Measurements from ENCODE around the gene LIN7A. TPM values are rescaled to one million over a fixed set of nuclear protein-coding genes. Genes with fewer than 3 reads are reported as not detected.

Gene LIN7A
- total and polyA plus RNA-seq, 2 donors from 2014 or later = 9.7 to 9.9 TPM

DNA sequence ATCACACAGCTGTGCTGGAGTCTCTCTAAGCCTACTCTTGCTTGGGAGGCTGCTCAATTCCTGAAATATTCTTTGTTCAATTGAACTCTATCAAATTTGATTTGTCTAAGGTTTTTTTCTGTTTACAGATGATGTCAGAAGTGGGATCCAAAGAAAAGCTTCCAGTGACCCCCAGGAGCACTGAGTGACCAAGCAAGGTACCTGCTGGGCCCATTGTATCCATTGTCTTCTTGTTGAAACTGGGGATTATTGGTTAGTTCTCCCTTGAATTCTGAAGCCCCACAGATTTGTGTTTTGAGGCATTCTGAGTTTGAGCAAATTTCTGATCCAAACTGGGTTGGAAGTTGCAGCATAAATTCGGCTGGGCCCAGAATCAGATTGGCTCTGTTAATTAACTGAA is 156.4 kb downstream of the LIN7A start:
- Histone ChIP-seq H3K4me1 (ENCODE audit: control insufficient read depth in 2 of 3, insufficient read depth in 2 of 3, low read depth in 1 of 3, low read length in 3 of 3) (peaks cover 0 to 20% (median 9%) of the 10 kb centered on the region in 3 donors), H3K9ac (ENCODE audit: low read length in 3 of 3) (no peak overlapping the region), H3K36me3 (ENCODE audit: control insufficient read depth in 2 of 3, insufficient read depth in 3 of 3, low read length in 3 of 3) (no peaks in the 10 kb centered on the region), H3K27ac (ENCODE audit: low read depth in 2 of 2, low read length in 2 of 2) (no peak overlapping the region), H3K4me3 (ENCODE audit: low read length in 3 of 3) (no peak overlapping the region), H3K27me3 (ENCODE audit: control insufficient read depth, insufficient read depth, low read length) (no peaks in the 10 kb centered on the region), H3K9me3 (ENCODE audit: control insufficient read depth in 2 of 3, insufficient read depth in 1 of 3, low read length in 3 of 3) (no peaks in the 10 kb centered on the region)
- no peak for FAIRE-seq
- no peak for DNase-seq
- intact Hi-C loops (cut with DNase I) = no loop called here
- TF ChIP-seq, protein P1, sequence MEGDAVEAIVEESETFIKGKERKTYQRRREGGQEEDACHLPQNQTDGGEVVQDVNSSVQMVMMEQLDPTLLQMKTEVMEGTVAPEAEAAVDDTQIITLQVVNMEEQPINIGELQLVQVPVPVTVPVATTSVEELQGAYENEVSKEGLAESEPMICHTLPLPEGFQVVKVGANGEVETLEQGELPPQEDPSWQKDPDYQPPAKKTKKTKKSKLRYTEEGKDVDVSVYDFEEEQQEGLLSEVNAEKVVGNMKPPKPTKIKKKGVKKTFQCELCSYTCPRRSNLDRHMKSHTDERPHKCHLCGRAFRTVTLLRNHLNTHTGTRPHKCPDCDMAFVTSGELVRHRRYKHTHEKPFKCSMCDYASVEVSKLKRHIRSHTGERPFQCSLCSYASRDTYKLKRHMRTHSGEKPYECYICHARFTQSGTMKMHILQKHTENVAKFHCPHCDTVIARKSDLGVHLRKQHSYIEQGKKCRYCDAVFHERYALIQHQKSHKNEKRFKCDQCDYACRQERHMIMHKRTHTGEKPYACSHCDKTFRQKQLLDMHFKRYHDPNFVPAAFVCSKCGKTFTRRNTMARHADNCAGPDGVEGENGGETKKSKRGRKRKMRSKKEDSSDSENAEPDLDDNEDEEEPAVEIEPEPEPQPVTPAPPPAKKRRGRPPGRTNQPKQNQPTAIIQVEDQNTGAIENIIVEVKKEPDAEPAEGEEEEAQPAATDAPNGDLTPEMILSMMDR (IDR thresholded peaks at IDR 0.05; ENCODE audit: borderline replicate concordance, extremely low read depth, insufficient read depth) = no peak

DNA sequence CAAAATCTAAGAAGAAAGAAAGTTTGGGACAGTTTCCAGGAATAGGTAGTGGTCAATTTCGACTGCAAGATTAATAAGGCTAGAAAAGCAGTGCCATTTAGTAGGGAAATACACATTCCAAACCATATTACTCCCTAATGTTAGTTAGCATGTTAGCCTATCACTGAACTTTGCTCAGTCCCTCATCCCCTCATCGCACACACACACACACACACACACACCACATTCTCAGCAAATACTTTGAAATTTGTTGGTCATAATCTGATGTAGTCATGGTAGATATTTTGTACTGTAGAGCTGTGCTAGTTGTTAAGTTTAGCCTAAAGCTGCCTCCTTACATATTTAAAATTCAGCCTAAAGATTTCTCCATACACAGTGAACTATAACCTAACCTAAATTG is 157.0 kb downstream of the LIN7A start:
- Histone ChIP-seq H3K36me3 (ENCODE audit: control insufficient read depth in 2 of 3, insufficient read depth in 3 of 3, low read length in 3 of 3) (no peaks in the 10 kb centered on the region), H3K4me3 (ENCODE audit: low read length in 3 of 3) (no peak overlapping the region), H3K27me3 (ENCODE audit: control insufficient read depth, insufficient read depth, low read length) (no peaks in the 10 kb centered on the region), H3K27ac (ENCODE audit: low read depth in 2 of 2, low read length in 2 of 2) (no peak overlapping the region), H3K9me3 (ENCODE audit: control insufficient read depth in 2 of 3, insufficient read depth in 1 of 3, low read length in 3 of 3) (no peaks in the 10 kb centered on the region), H3K4me1 (ENCODE audit: control insufficient read depth in 2 of 3, insufficient read depth in 2 of 3, low read depth in 1 of 3, low read length in 3 of 3) (peaks cover 0 to 20% (median 9%) of the 10 kb centered on the region in 3 donors), H3K9ac (ENCODE audit: low read length in 3 of 3) (no peak overlapping the region)
- FAIRE-seq (no peak), DNase-seq (no peak)
- TF ChIP-seq, protein P1 (IDR thresholded peaks at IDR 0.05; ENCODE audit: borderline replicate concordance, extremely low read depth, insufficient read depth) = no peak
- intact Hi-C loops (cut with DNase I) = no loop called here

DNA sequence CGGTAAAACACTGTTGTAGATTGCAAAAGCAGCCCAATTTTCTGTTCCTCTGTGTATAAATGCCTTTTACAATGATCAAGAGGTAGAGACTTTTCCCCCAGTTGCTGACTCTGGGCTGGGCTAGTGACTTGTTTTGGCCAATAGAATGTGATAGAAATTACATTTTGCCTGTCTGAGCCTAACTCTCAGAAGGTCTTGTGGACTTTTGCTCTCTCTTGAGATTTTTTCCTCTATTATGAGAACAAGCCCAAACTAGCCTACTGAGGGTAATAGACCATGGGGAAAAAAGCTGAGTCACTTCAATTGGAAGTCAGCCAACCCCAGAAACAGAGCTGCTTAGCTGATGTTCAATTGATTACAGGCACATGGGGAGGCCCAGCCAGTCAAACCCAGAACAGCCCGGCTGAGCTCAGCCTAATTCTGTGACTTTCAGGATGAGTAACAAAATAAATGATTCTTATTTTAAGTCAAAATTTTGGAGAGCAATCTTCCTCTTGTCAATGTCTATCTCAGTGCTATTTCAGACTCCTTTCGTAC is 159.7 kb downstream of the LIN7A start:
- H3K9me3 ChIP-seq (ENCODE audit: control insufficient read depth in 2 of 3, insufficient read depth in 1 of 3, low read length in 3 of 3) = no peaks in the 10 kb centered on the region
- H3K9ac ChIP-seq (ENCODE audit: low read length in 3 of 3) = no peak overlapping the region
- no peak overlapping the region for H3K4me3 ChIP-seq (ENCODE audit: low read length in 3 of 3)
- H3K36me3 ChIP-seq (ENCODE audit: control insufficient read depth in 2 of 3, insufficient read depth in 3 of 3, low read length in 3 of 3) = no peaks in the 10 kb centered on the region
- FAIRE-seq = no peak
- peak overlapping the region; percentile 82 to 91 for H3K27ac ChIP-seq (ENCODE audit: low read depth in 2 of 2, low read length in 2 of 2)
- DNase-seq = peak; percentile 20 to 77 (median 66)
- peaks cover 0 to 20% (median 9%) of the 10 kb centered on the region in 3 donors for H3K4me1 ChIP-seq (ENCODE audit: control insufficient read depth in 2 of 3, insufficient read depth in 2 of 3, low read depth in 1 of 3, low read length in 3 of 3)
- no peaks in the 10 kb centered on the region for H3K27me3 ChIP-seq (ENCODE audit: control insufficient read depth, insufficient read depth, low read length)
- intact Hi-C loops (cut with DNase I) = no loop called here
- TF ChIP-seq, protein P1 (IDR thresholded peaks at IDR 0.05; ENCODE audit: borderline replicate concordance, extremely low read depth, insufficient read depth) = no peak

DNA sequence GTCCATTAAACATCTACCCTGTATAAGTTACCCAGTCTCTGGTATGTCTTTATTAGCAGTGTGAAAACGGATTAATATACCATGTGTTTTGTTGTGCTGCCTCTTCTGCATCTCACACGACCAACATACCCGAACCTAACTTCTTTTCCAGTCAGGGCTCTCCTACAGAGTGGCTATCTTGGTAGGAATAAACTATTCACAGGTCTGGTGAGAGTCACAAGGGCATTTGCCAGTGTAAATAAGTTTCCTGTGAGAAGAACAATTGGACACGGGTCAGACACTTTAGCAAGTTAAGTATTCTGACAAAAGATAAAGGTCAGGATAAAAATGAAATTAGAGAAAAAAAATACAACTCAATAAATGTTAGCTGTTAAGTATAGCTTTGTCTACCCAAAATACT is 160.1 kb downstream of the LIN7A start:
- FAIRE-seq = no peak
- no peaks in the 10 kb centered on the region for H3K9me3 ChIP-seq (ENCODE audit: control insufficient read depth in 2 of 3, insufficient read depth in 1 of 3, low read length in 3 of 3)
- no peak overlapping the region for H3K4me3 ChIP-seq (ENCODE audit: low read length in 3 of 3)
- H3K4me1 ChIP-seq (ENCODE audit: control insufficient read depth in 2 of 3, insufficient read depth in 2 of 3, low read depth in 1 of 3, low read length in 3 of 3) = peaks cover 0 to 20% (median 9%) of the 10 kb centered on the region in 3 donors
- intact Hi-C loops (cut with DNase I) = no loop called here
- H3K9ac ChIP-seq (ENCODE audit: low read length in 3 of 3) = no peak overlapping the region
- no peaks in the 10 kb centered on the region for H3K27me3 ChIP-seq (ENCODE audit: control insufficient read depth, insufficient read depth, low read length)
- no peaks in the 10 kb centered on the region for H3K36me3 ChIP-seq (ENCODE audit: control insufficient read depth in 2 of 3, insufficient read depth in 3 of 3, low read length in 3 of 3)
- no peak for DNase-seq
- TF ChIP-seq, protein P1 (IDR thresholded peaks at IDR 0.05; ENCODE audit: borderline replicate concordance, extremely low read depth, insufficient read depth) = no peak
- peak overlapping the region; percentile 82 to 91 for H3K27ac ChIP-seq (ENCODE audit: low read depth in 2 of 2, low read length in 2 of 2)
